Measurements from ENCODE around the gene TMEM72.

Gene TMEM72

GRCh38 chr10:44956717-44957706 is 45.9 kb downstream of the TMEM72 start:
- no peak for DNase-seq

DNA sequence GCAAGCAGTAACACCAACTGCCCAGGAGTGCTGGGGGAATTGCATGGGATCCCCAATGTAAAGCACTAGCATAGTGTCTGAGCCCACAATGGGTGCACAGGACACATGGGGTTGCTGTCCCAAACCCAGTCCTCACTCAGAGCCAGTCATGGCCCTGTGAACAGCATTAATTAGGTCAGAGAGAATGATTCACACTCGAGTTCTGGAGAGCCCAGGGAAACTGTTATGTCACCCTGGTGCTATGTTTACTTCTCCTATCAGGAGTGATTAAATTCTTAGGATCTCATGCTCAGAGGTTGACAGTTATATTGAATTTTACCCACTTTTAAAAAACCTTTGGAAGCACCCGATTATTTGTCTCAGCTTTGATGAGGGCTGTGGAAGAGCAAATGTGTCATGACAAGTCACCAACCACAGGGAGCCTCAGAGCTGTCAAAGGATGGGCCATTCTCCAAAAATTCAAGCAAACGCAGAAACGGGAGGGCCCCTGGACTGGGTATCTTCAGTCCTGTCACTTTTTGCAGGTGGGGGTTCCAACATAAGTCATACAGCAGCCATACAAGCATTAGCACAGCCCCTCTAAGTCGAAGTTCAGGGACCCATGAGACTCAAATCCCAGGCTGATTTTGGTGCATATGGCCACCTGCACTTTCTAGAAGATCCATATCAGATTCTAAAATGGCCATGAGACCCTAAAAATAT is 47.2 kb downstream of the TMEM72 start:
- DNase-seq, result no peak

- no peak for DNase-seq
Measured at GRCh38 chr10:44958898-44959246, 47.7 kb downstream of the TMEM72 start.

GRCh38 chr10:44959247-44960087 is 48.3 kb downstream of the TMEM72 start, which contains the start of gene RASSF4:
Gene RASSF4 (plus strand): TSS chr10:44959802. CDS start chr10:44970203, 10,401 bp downstream.
- DNase-seq, result peak; percentile 70

DNA sequence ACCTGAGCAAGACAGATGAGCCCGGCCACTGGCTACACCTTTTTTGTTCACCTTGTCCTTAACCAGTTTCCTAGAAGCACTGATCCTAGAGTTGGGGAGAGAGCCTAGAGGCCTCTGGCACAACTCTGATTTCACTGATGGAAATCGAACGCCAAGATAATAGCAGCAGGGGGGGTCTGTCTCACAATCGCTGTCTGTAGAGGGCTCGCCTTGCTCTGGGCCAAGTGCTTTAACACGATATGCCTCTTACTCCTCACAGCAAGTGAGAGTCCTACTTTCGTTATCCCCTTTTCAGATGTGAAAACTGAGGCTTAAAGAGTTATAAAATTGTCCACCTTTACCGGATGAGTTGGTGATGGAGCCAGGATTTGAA is 48.9 kb downstream of the TMEM72 start:
- no peak for DNase-seq

- no peak for DNase-seq
Measured at GRCh38 chr10:44960482-44961229, 49.5 kb downstream of the TMEM72 start.

GRCh38 chr10:44961230-44961571 is 50.1 kb downstream of the TMEM72 start:
- DNase-seq, result no peak

DNA sequence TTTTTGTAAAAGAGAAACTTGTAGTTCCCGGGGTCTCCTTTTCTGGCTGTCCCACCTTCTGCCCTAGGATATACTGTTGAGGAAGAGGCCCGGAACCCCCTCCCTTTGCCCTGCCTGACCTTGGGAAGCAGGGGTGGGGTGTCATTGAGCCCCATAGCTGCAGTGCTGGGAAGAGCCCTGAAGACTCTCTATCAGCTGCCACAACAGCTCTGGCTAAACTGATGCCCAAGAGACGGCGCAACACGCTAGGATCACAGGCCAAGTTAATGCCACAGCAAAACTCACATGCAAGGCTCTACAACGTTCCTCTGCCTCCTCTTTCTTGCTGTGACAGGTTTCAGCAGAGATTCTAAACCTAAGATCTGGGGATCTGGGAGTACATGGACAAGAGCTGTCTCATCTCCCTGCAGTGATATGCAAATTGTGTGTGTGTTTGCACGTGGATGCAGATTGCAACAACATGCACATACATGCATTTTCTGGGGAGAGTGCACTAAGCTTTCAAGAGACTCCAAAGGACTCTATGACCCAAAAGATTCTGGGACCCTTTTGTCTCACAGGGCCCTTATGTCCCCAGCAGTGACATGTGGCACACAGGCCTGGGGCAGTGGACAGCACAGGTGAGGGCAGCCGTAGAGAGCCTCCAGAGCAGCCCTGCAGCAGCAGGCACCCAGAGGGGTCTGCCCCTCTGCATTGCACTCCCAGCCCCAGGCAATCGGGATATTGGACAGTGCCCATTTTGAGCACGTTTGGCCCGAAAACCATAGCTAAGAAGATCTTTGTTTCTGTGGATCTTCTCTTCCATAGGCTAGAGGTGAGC is 51.0 kb downstream of the TMEM72 start:
- no peak for DNase-seq

DNA sequence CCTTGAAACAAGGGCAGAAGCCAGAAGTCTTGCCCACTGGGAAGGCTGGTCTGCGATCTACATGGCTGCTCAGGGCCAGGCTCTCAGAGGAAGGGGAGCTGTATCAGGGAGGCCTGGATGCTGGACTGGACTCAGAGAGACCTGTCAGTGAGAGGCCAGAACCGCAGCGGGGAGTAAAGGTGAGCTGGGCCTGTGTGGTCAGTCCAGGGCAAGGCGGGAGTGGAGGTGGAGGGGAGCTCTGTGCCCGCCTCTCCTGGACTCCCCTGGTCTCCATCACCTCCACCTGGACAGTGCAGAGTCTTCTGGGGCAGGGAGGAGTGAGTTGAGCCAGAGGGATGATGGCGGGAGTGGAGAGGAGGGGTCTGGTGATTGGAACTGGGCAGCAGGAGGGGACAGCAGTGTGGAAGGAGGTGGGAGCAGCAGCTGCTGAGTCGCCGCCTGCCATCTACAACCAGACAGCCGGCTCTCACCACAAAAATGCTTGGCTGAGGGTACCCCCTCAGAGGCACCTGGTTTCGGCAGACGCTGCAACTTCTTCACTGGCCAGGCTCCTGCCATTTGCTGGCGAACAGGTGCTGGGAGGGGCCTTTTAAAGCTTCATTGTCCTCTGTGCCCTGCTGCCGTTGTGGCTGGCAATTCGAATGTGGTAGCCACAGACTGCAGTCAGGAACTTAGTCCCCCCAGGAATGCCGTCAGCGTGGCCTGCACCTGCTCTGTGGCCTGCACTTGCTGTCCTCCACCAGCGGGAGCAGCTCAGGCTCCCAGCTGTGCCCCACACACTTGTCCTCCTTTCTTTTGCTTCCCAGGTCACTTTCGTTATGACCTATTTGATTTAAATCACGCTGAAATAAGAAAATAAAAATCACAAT is 52.0 kb downstream of the TMEM72 start:
- peak; percentile 39 for DNase-seq

GRCh38 chr10:44963772-44964633 is 52.9 kb downstream of the TMEM72 start:
- DNase-seq, result peak; percentile 23

- no peak for DNase-seq
Measured at GRCh38 chr10:44965104-44965503, 54.0 kb downstream of the TMEM72 start.

DNA sequence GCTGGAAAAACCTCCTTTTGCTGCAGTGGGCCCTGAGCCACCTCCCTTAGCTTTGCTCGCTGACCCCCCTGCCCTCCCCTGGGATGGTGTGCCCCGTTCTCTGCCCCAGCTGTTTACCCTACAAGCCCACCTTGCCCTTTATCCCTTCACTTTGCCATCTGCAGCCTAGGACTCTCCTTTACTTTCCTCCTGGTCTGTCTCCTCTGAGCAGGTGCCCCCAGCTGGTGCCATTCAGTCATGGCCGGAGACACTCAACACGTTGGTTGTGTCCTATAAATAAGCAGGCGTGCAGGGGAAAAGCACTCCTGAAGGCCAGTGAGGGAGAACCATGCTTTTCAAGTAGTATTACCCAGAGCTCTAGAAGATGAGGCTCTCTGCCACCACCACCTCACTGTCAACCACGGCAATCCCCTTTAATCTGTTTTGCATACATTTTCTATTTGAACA is 54.5 kb downstream of the TMEM72 start:
- DNase-seq, result no peak

- no peak for DNase-seq
Measured at GRCh38 chr10:44966129-44966815, 55.1 kb downstream of the TMEM72 start.

GRCh38 chr10:44966816-44967509 is 55.8 kb downstream of the TMEM72 start:
- no peak for DNase-seq

DNA sequence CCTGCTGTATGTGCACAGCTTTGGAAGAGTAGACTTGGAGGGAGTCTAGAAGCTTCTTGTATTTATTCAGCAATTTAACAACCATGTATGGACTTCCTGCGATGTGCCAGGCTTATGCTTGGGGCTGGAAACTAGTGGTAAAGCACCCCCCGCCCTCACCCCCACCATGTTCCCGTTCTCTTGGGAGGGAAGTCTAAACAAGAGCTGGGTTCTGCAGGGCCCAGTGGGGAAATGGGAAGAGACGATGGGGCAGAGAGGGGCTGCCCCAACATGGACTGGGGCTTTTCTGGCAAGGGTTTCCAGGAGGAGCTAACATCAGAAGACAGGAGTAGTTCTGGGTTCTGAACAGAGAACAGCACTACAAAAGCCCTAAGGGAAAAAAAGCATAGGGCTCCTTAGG is 56.5 kb downstream of the TMEM72 start:
- DNase-seq, result no peak

- DNase-seq, result no peak
Measured at GRCh38 chr10:44968091-44968490, 57.0 kb downstream of the TMEM72 start.

DNA sequence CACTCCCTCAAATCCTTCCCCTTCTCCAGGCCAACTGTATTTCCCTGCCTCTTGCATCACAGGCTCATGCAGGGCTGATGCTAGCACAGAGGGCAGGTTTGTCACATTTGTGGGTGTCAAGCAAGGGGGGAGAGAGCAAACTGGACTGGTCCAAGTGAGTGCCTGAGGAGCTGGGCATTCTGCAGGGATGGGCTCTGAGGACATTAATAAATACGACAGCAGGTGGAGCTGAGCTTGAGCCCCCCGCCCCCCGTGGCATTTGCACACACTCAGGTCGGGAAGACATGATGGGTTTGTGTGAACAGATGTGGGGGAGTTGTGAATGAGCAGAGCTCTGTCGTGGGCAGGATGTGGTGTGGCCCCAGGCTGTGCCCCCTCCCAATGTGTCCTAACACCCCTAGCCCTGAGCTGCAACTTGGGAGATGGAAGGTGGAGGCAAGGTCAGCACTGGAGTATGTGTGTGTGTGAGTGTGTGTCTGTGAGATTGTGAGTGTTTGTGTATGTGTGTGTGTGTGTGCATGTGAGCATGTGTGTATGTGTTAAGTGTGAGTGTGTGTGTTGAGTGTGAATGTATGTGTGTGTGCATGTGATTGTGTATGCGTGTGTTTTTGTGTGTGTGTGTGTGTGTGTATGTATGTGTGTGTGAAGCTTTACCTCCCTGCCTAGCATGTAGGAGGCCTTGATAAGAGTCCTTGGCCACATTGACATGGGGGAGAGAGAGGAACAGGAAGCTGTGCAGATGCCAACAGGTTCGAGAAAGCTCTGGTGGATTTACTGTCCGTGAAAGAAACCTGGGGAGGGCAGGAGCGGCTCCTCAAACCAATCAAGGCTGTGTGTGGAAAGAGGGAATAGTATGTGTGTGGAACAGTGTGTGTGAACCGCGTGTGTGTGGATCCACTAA is 57.6 kb downstream of the TMEM72 start:
- no peak for DNase-seq
